ENCODE results near the gene PLA2G2F. TPM values are rescaled to one million over a fixed set of nuclear protein-coding genes. Genes with fewer than 3 reads are reported as not detected.

PLA2G2F gene
- total RNA-seq, 1 donor from 2014 or later: not detected

GRCh38 chr1:20107796-20108195 is 31.3 kb upstream of the PLA2G2F start:
- Mint-ChIP-seq H3K4me3 (no peak overlapping the region), H3K9me3 (no peaks in the 10 kb centered on the region), H3K4me1 (peaks cover 1% of the 10 kb centered on the region), H3K27me3 (peaks cover 14% of the 10 kb centered on the region), H3K36me3 (ENCODE audit: low read depth) (no peaks in the 10 kb centered on the region), H3K27ac (no peak overlapping the region)
- intact Hi-C loops (cut with micrococcal nuclease): no loop called here
- DNase-seq: no peak

DNA sequence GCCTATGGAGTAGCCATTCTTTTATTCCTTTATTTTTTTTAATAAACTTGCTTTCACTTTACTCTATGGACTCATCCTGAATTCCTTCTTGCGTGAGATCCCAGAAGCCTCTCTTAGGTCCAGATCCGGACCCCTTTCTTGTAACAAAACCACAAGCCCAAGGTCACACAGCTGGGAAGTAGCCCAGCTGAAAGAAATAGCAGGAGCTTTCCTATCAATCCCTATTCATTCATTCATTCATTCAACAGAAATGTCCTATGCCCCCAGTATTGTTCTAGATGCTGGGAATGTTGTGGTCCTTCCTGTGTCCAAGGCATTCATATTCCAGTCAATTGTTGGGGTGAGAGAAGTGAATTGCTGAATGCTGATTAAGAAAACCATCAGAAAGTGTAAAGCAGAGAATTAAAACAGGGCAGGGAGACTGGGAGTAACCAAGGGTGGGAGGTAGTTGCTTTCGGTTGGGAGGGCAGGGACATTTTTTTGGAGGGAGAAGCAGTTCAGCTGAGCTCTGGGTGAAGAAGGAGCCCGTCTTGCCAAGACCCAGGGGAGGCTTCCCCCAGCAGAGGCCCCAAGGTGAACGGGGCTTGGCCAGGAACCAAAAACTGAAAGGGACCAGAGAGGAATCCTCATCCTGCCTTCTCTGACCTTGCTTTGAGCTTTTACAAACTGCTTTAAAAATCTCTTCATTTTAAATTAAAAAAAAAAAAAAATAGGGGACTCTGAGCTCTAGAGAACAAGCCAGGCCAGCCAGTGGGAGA is 30.6 kb upstream of the PLA2G2F start:
- H3K9me3 Mint-ChIP-seq: no peaks in the 10 kb centered on the region
- peaks cover 14% of the 10 kb centered on the region for H3K27me3 Mint-ChIP-seq
- no peaks in the 10 kb centered on the region for H3K4me1 Mint-ChIP-seq
- H3K36me3 Mint-ChIP-seq (ENCODE audit: low read depth): no peaks in the 10 kb centered on the region
- DNase-seq: no peak
- no peak overlapping the region for H3K4me3 Mint-ChIP-seq
- intact Hi-C loops (cut with micrococcal nuclease): no loop called here
- no peak overlapping the region for H3K27ac Mint-ChIP-seq

GRCh38 chr1:20109223-20109856 is 29.8 kb upstream of the PLA2G2F start:
- Mint-ChIP-seq H3K9me3 (no peaks in the 10 kb centered on the region), H3K4me1 (no peaks in the 10 kb centered on the region), H3K36me3 (ENCODE audit: low read depth) (no peaks in the 10 kb centered on the region), H3K27ac (no peak overlapping the region), H3K4me3 (no peak overlapping the region), H3K27me3 (peaks cover 14% of the 10 kb centered on the region)
- intact Hi-C loops (cut with micrococcal nuclease): no loop called here
- no peak for DNase-seq

DNA sequence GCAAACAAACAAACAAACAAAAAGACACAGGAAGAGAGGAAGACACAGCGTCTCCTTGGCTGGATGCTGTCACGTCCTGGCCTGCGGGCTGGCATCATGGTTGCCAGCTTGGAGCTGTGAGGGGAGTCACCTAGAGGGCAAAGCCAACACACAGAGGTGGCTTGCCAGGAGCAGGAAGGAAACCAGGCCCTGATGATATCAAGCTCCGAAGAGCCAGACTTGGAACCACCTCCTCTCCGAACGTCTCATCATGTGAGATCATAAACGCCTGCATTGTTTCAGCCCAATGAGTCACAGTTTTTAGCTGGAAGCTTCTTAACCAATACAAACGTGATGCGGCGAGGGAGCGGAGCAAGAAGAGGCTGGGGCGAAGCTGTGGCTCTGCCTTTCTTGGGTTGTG is 28.4 kb upstream of the PLA2G2F start:
- no peak overlapping the region for H3K27ac Mint-ChIP-seq
- no peaks in the 10 kb centered on the region for H3K4me1 Mint-ChIP-seq
- no peaks in the 10 kb centered on the region for H3K9me3 Mint-ChIP-seq
- H3K4me3 Mint-ChIP-seq: no peak overlapping the region
- no peaks in the 10 kb centered on the region for H3K36me3 Mint-ChIP-seq (ENCODE audit: low read depth)
- peaks cover 12% of the 10 kb centered on the region for H3K27me3 Mint-ChIP-seq
- intact Hi-C loops (cut with micrococcal nuclease): no loop called here
- no peak for DNase-seq

- no peak overlapping the region for H3K27ac Mint-ChIP-seq
- H3K4me3 Mint-ChIP-seq: no peak overlapping the region
- no peaks in the 10 kb centered on the region for H3K9me3 Mint-ChIP-seq
- intact Hi-C loops (cut with micrococcal nuclease): no loop called here
- H3K36me3 Mint-ChIP-seq (ENCODE audit: low read depth): no peaks in the 10 kb centered on the region
- DNase-seq: no peak
- peaks cover 8% of the 10 kb centered on the region for H3K27me3 Mint-ChIP-seq
- H3K4me1 Mint-ChIP-seq: no peaks in the 10 kb centered on the region
Observed at GRCh38 chr1:20111452-20111851, 27.7 kb upstream of the PLA2G2F start.

GRCh38 chr1:20112279-20113000 is 26.7 kb upstream of the PLA2G2F start:
- Mint-ChIP-seq H3K9me3 (no peaks in the 10 kb centered on the region), H3K4me3 (no peak overlapping the region), H3K36me3 (ENCODE audit: low read depth) (no peaks in the 10 kb centered on the region), H3K27me3 (peaks cover 8% of the 10 kb centered on the region), H3K4me1 (no peaks in the 10 kb centered on the region), H3K27ac (no peak overlapping the region)
- intact Hi-C loops (cut with micrococcal nuclease): no loop called here
- DNase-seq: no peak

GRCh38 chr1:20114021-20114648 is 25.0 kb upstream of the PLA2G2F start:
- intact Hi-C loops (cut with micrococcal nuclease): no loop called here
- no peaks in the 10 kb centered on the region for H3K36me3 Mint-ChIP-seq (ENCODE audit: low read depth)
- no peak overlapping the region for H3K4me3 Mint-ChIP-seq
- H3K27me3 Mint-ChIP-seq: peaks cover 3% of the 10 kb centered on the region
- no peaks in the 10 kb centered on the region for H3K4me1 Mint-ChIP-seq
- no peak for DNase-seq
- no peaks in the 10 kb centered on the region for H3K9me3 Mint-ChIP-seq
- H3K27ac Mint-ChIP-seq: no peak overlapping the region

DNA sequence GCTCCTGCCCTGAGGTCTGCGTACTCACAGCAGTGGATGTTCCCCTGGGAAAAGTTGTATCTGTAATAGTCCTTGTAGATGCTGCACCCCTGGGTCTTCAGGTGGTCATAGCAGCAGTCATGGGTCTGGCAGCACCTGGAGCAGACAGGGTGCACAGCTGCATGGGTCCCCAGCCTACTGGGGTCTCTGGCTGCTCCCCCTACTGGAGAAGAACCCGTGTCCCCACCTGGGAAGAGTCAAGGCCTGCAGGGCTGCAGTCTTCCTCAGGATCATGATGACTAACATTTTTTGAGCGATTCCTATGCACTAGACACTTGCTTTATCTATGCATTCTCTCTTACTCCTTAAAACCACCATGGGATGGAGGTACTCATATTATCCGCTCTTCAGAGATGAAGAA is 23.6 kb upstream of the PLA2G2F start:
- Mint-ChIP-seq H3K27me3 (peaks cover 3% of the 10 kb centered on the region), H3K27ac (no peak overlapping the region), H3K4me3 (no peak overlapping the region), H3K9me3 (no peaks in the 10 kb centered on the region), H3K36me3 (ENCODE audit: low read depth) (no peaks in the 10 kb centered on the region), H3K4me1 (no peaks in the 10 kb centered on the region)
- DNase-seq: no peak
- intact Hi-C loops (cut with micrococcal nuclease): no loop called here

DNA sequence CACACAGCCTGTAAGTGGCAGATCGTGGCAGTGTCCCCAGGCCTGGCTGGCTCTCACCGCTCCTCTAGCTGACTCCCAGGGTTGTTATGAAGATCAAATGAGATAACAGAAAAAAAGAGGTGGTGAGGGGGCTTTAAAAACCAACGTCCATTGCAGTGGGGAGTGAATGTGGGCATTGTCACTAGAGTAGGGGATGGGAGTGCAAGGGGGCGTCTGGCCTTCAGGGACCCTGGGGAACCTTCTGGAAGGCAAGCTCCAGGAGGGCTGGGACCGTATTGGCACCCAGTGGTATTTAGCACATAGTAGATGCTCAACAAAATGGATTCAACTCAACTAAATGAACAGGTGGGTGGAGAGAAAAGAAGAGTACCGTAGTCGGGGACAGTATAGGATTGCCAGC is 23.2 kb upstream of the PLA2G2F start:
- H3K36me3 Mint-ChIP-seq (ENCODE audit: low read depth): no peaks in the 10 kb centered on the region
- no peaks in the 10 kb centered on the region for H3K4me1 Mint-ChIP-seq
- intact Hi-C loops (cut with micrococcal nuclease): no loop called here
- no peak overlapping the region for H3K27ac Mint-ChIP-seq
- no peak overlapping the region for H3K4me3 Mint-ChIP-seq
- DNase-seq: no peak
- no peaks in the 10 kb centered on the region for H3K9me3 Mint-ChIP-seq
- peaks cover 3% of the 10 kb centered on the region for H3K27me3 Mint-ChIP-seq

DNA sequence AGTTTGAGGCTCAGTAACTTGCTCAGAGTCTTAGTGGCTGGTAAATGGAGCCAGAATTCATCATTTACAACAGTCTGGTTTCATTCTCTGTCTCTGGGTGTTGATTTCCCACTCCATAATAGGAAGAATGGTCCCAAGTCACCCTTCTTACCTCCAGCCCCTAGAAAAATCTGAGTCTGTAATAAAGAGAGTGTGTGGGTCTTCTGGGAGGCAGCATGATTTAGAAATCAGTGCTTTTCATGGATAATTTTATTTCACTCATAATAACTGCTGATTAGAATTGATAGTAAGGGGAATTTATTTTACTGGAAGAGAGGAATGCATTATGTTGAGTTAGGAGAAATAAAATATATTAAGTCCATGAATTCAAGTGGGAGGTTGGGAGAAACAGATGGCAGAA is 21.9 kb upstream of the PLA2G2F start:
- H3K27ac Mint-ChIP-seq: no peak overlapping the region
- no peak overlapping the region for H3K4me3 Mint-ChIP-seq
- DNase-seq: no peak
- H3K9me3 Mint-ChIP-seq: no peaks in the 10 kb centered on the region
- no peaks in the 10 kb centered on the region for H3K4me1 Mint-ChIP-seq
- H3K36me3 Mint-ChIP-seq (ENCODE audit: low read depth): no peaks in the 10 kb centered on the region
- intact Hi-C loops (cut with micrococcal nuclease): no loop called here
- H3K27me3 Mint-ChIP-seq: peaks cover 9% of the 10 kb centered on the region

- no peak for DNase-seq
- H3K9me3 Mint-ChIP-seq: no peaks in the 10 kb centered on the region
- no peak within 1 kb of the TSS for H3K4me3 Mint-ChIP-seq
- no peaks in the 10 kb centered on the region for H3K4me1 Mint-ChIP-seq
- intact Hi-C loops (cut with micrococcal nuclease): no loop called here
- no peaks in the 10 kb centered on the region for H3K36me3 Mint-ChIP-seq (ENCODE audit: low read depth)
- no peak within 1 kb of the TSS for H3K27ac Mint-ChIP-seq
- peaks cover 10% of the 10 kb centered on the region for H3K27me3 Mint-ChIP-seq
Observed at GRCh38 chr1:20119347-20119746, 19.8 kb upstream of the PLA2G2F start, which contains the start of gene PLA2G2D. Gene PLA2G2D (minus strand): TSS chr1:20119536. CDS start chr1:20119498, 38 bp downstream.

GRCh38 chr1:20120796-20121195 is 18.3 kb upstream of the PLA2G2F start:
- no peaks in the 10 kb centered on the region for H3K36me3 Mint-ChIP-seq (ENCODE audit: low read depth)
- H3K4me1 Mint-ChIP-seq: no peaks in the 10 kb centered on the region
- peaks cover 10% of the 10 kb centered on the region for H3K27me3 Mint-ChIP-seq
- DNase-seq: no peak
- no peak overlapping the region for H3K27ac Mint-ChIP-seq
- intact Hi-C loops (cut with micrococcal nuclease): no loop called here
- no peaks in the 10 kb centered on the region for H3K9me3 Mint-ChIP-seq
- no peak overlapping the region for H3K4me3 Mint-ChIP-seq

GRCh38 chr1:20123722-20124455 is 15.2 kb upstream of the PLA2G2F start:
- peaks cover 7% of the 10 kb centered on the region for H3K27me3 Mint-ChIP-seq
- no peaks in the 10 kb centered on the region for H3K36me3 Mint-ChIP-seq (ENCODE audit: low read depth)
- intact Hi-C loops (cut with micrococcal nuclease): no loop called here
- H3K4me1 Mint-ChIP-seq: no peaks in the 10 kb centered on the region
- DNase-seq: no peak
- no peak overlapping the region for H3K27ac Mint-ChIP-seq
- H3K9me3 Mint-ChIP-seq: no peaks in the 10 kb centered on the region
- no peak overlapping the region for H3K4me3 Mint-ChIP-seq

All from activated CD4-positive, alpha-beta T cell treated with anti-CD3 and anti-CD28 coated beads, Interleukin-2, amount 10 ng/mL, durations not matched to agents 24 days and 14 days (primary cell).